K562 (cell line): ENCODE results near the gene CYP11A1. TPM values are rescaled to one million over a fixed set of nuclear protein-coding genes. Genes with fewer than 3 reads are reported as not detected.

Experiments
- E2F8 ChIP-seq: fragments of 450-650 bp; IDR thresholded peaks from 2 replicates; pipeline ENCODE4 v1.7.1; 2018; ENCODE audit warnings: mild to moderate bottlenecking, low read depth; ENCODE audit not compliant: partially characterized antibody
- KAT2B ChIP-seq: IDR thresholded peaks from one replicate; pipeline ENCODE4 v1.6.1; 2012; ENCODE audit warnings: low read depth, mild to moderate bottlenecking, control low read depth, inconsistent platforms, low read length, moderate library complexity
- MEF2D ChIP-seq: conservative IDR thresholded peaks from 2 replicates; pipeline ENCODE4 v1.6.1; 2016; ENCODE audit warnings: low read depth, missing genetic modification characterization, missing compliant biosample characterization
- RBBP5 ChIP-seq: fragments of 200-600 bp; sonication (generic); IDR thresholded peaks from 2 replicates; pipeline ENCODE4 v1.6.1; 2012; ENCODE audit warnings: borderline replicate concordance, mild to moderate bottlenecking, low read length, control low read depth, inconsistent platforms; ENCODE audit not compliant: insufficient read depth, poor library complexity, severe bottlenecking
- TAF9B ChIP-seq: fragments of 450-650 bp; IDR thresholded peaks from 2 replicates; pipeline ENCODE4 v1.6.1; 2018; ENCODE audit warnings: mild to moderate bottlenecking; ENCODE audit not compliant: partially characterized antibody
- ZFP36 ChIP-seq: fragments of 150-350 bp; IDR thresholded peaks from 2 replicates; pipeline ENCODE4 v1.6.1; 2018; ENCODE audit warnings: low read length, low read depth; ENCODE audit not compliant: partially characterized antibody
- ZNF384 ChIP-seq: IDR thresholded peaks from 2 replicates; pipeline ENCODE4 v1.6.1; 2012; ENCODE audit warnings: low read depth, low read length, improper control_type of control experiment
- ZNF57 ChIP-seq: fragments of 450-650 bp; formaldehyde crosslinking; IDR thresholded peaks from 2 replicates; pipeline ENCODE4 v1.4.0; 2020; ENCODE audit warnings: mild to moderate bottlenecking, moderate library complexity
- polyA plus RNA-seq, 8 experiments: library from polyadenylated mRNA; depleted of rRNA in 4 of 8; stranded (reverse) in 5 of 8; unstranded in 3 of 8; fragments of >200 nt; fragmentation: Nextera tagmentation in 2 of 8; fragmentation: Illumina TruSeq in 1 of 8; extraction: Ambion mirVana in 2 of 8; extraction: Trizol in 1 of 8; gene quantifications; 2 replicates each; pipeline versions ENCODE4 v1.2.1 to v1.2.3, GENCODE V29; 2011 to 2014; ENCODE audit warnings: inconsistent platforms in 1 of 8, missing spikeins in 1 of 8
- total RNA-seq, 7 experiments: library from RNA; depleted of rRNA in 6 of 7; stranded (reverse); fragments of >200 nt in 6 of 7; fragmentation: Illumina TruSeq in 2 of 7; extraction: Trizol in 2 of 7; gene quantifications; 2 replicates each; pipeline versions ENCODE4 v1.2.1 to v1.2.3, GENCODE V29; 2011 to 2021; ENCODE audit warnings: low replicate concordance in 1 of 7
- TF ChIP-seq, protein P1 (sequence below): fragments of 250-450 bp; sonication (Bioruptor Pico); IDR thresholded peaks from 2 replicates; pipeline ENCODE4 v1.8.0; 2022; ENCODE audit warnings: moderate library complexity, mild to moderate bottlenecking, inconsistent platforms

Gene CYP11A1
- total and polyA plus RNA-seq, 9 of the 15 experiments (the other 6 are each of a cell fraction or from before 2014, with no cell fraction given) = 0.06 to 0.24 (median 0.10) TPM; not detected in 4

DNA sequence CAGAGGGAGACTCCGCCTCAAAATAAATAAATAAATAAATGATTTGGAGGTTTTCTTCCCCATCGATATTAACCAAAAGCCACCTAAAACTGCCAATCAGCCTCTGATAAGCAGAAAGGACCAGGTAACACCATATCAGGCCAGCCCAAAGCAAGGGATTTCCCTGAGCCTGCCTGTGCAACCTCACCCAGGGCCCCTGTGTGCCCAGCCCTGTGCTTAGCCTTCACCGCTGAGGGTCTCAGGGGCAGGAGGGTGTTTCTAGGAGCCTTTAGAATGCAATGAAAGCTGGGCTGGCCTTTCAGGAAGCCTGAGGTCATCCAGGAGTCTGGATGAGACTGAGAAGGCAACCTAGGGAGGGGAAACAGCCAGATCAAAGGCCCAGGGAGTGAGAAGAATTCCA, 35.4 kb downstream of the CYP11A1 start (continued):
- TF ChIP-seq, protein P1, sequence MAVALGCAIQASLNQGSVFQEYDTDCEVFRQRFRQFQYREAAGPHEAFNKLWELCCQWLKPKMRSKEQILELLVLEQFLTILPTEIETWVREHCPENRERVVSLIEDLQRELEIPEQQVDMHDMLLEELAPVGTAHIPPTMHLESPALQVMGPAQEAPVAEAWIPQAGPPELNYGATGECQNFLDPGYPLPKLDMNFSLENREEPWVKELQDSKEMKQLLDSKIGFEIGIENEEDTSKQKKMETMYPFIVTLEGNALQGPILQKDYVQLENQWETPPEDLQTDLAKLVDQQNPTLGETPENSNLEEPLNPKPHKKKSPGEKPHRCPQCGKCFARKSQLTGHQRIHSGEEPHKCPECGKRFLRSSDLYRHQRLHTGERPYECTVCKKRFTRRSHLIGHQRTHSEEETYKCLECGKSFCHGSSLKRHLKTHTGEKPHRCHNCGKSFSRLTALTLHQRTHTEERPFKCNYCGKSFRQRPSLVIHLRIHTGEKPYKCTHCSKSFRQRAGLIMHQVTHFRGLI = no peak
- TF ChIP-seq RBBP5 = no peak
- TF ChIP-seq ZFP36 = no peak
- no peak for TF ChIP-seq MEF2D (tag)
- no peak for TF ChIP-seq ZNF384
- no peak for TF ChIP-seq E2F8
- no peak for TF ChIP-seq ZNF57 (CRISPR knock-in tag)
- TF ChIP-seq TAF9B = no peak
- TF ChIP-seq KAT2B = no peak
